Activated CD8-positive, alpha-beta T cell treated with anti-CD3 and anti-CD28 coated beads for 36 hours (primary cell): ENCODE data around the gene OPCML. TPM values are rescaled to one million over a fixed set of nuclear protein-coding genes. Genes with fewer than 3 reads are reported as not detected.

Source experiments
- ATAC-seq: fragments of 200-7000 bp; cut with Tn5 transposase; one replicate; pipeline ENCODE4 v1.10.0; 2021; ENCODE audit warnings: mild to moderate bottlenecking, moderate library complexity
- CTCF ChIA-PET: fragments of 350-600 bp; sonication (Branson Sonifier 250); formaldehyde crosslinking; loops from one replicate; lab custom pipeline; 2021; ENCODE audit warnings: antibody characterized with exemption; lab: Charles Lee
- POLR2A ChIA-PET: fragments of 350-600 bp; sonication (Branson Sonifier 250); formaldehyde crosslinking; loops from one replicate; lab custom pipeline; 2021; ENCODE audit warnings: antibody characterized with exemption; lab: Charles Lee
- DNase-seq: peaks from one replicate; pipeline ENCODE4 v3.0.0-alpha.2; 2020
- H3K27ac Mint-ChIP-seq: one replicate; pipeline ENCODE4 v1.8.0; 2021; ENCODE audit warnings: mild to moderate bottlenecking, mixed read lengths
- H3K27me3 Mint-ChIP-seq: one replicate; pipeline ENCODE4 v1.8.0; 2021; ENCODE audit warnings: mixed read lengths
- H3K36me3 Mint-ChIP-seq: one replicate; pipeline ENCODE4 v1.8.0; 2021; ENCODE audit warnings: low read depth, mixed read lengths
- H3K4me1 Mint-ChIP-seq: one replicate; pipeline ENCODE4 v1.8.0; 2021; ENCODE audit warnings: low read depth, mixed read lengths
- H3K4me3 Mint-ChIP-seq: one replicate; pipeline ENCODE4 v1.8.0; 2021; ENCODE audit warnings: mild to moderate bottlenecking, moderate library complexity, mixed read lengths
- H3K9me3 Mint-ChIP-seq: one replicate; pipeline ENCODE4 v1.8.0; 2021; ENCODE audit warnings: mixed read lengths
- intact Hi-C: fragments of 100-400 bp; cut with micrococcal nuclease; formaldehyde crosslinking; loops from one replicate; pipeline ENCODE4 v1.10.0; 2022
- total RNA-seq, 2 experiments: library from RNA; stranded (reverse); gene quantifications; one replicate each; pipeline ENCODE4 v1.2.3, GENCODE V29; 2021
- TF ChIP-seq, protein P1 (sequence below): fragments of 200-600 bp; IDR thresholded peaks from one replicate; pipeline ENCODE4 v1.8.0; 2022; ENCODE audit warnings: antibody characterized with exemption, mild to moderate bottlenecking

Gene OPCML
- total RNA-seq, 2 experiments from 2014 or later = not detected

DNA sequence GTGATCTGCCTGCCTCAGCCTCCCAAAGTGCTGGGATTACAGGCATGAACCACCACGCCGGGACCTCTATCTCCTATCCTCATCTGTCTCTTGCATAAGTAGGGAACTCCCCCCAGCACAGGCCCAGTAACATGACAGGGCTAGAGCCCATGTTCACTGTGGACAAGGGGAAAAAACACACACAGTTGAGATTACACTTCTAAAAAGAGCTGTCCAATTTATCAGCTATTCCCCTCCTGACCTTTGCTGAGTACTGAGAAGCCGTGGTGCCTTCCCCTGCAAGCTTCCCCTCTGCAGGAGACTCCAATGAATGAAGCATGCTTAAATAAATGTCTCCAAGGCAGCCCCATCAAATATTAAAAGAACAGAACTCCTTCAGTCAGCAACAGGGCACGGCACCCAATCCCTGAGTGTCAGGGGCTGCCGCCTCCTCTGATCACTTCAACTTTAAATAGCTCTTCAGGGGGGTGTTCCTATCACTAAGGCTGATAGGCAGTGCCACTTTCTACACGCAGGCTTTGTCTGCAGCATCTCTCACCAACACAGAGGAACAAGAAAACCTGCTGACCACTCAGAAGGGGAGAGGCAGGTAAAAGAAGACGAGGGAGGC lies 385.5 kb downstream of the OPCML start:
- no peaks in the 10 kb centered on the region for H3K27me3 Mint-ChIP-seq
- intact Hi-C loops = no loop called here
- H3K27ac Mint-ChIP-seq = no peak overlapping the region
- H3K4me1 Mint-ChIP-seq = no peaks in the 10 kb centered on the region
- TF ChIP-seq, protein P1, sequence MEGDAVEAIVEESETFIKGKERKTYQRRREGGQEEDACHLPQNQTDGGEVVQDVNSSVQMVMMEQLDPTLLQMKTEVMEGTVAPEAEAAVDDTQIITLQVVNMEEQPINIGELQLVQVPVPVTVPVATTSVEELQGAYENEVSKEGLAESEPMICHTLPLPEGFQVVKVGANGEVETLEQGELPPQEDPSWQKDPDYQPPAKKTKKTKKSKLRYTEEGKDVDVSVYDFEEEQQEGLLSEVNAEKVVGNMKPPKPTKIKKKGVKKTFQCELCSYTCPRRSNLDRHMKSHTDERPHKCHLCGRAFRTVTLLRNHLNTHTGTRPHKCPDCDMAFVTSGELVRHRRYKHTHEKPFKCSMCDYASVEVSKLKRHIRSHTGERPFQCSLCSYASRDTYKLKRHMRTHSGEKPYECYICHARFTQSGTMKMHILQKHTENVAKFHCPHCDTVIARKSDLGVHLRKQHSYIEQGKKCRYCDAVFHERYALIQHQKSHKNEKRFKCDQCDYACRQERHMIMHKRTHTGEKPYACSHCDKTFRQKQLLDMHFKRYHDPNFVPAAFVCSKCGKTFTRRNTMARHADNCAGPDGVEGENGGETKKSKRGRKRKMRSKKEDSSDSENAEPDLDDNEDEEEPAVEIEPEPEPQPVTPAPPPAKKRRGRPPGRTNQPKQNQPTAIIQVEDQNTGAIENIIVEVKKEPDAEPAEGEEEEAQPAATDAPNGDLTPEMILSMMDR = no peak
- H3K36me3 Mint-ChIP-seq = no peaks in the 10 kb centered on the region
- no peak overlapping the region for H3K4me3 Mint-ChIP-seq
- POLR2A ChIA-PET = no interaction called here
- CTCF ChIA-PET = interaction anchor here (4.3 kb wide), 1 partner anchor 13 kb away, joined by 17 read pairs; no protein-coding TSS in a partner anchor
- no peak for DNase-seq
- no peak for ATAC-seq
- no peaks in the 10 kb centered on the region for H3K9me3 Mint-ChIP-seq

DNA sequence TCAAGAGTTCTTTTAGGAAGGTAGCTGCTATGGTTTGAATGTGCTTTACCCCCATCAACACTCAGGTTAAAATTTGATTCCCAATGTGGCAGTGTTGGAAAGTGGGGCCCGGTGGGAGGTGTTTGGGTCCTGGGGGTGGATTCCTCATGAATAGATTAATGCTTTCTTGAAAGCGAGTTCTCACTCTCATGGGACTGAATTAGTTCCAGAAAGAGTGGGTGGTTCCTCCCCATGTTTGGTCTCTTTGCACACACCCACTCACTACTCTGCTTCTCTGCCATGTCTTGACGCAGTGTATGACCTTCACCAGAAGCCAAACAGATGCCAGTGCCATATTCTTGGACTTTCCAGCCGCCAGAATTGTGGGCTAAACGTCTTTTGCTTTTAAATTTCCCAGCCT lies 394.4 kb downstream of the OPCML start:
- DNase-seq (no peak), ATAC-seq (no peak)
- ChIA-PET CTCF (no interaction called here), POLR2A (no interaction called here)
- intact Hi-C loops = no loop called here
- H3K36me3 Mint-ChIP-seq = no peaks in the 10 kb centered on the region
- peaks cover 10% of the 10 kb centered on the region for H3K27me3 Mint-ChIP-seq
- H3K27ac Mint-ChIP-seq = no peak overlapping the region
- TF ChIP-seq, protein P1 = no peak
- H3K9me3 Mint-ChIP-seq = no peaks in the 10 kb centered on the region
- H3K4me3 Mint-ChIP-seq = no peak overlapping the region
- no peaks in the 10 kb centered on the region for H3K4me1 Mint-ChIP-seq

DNA sequence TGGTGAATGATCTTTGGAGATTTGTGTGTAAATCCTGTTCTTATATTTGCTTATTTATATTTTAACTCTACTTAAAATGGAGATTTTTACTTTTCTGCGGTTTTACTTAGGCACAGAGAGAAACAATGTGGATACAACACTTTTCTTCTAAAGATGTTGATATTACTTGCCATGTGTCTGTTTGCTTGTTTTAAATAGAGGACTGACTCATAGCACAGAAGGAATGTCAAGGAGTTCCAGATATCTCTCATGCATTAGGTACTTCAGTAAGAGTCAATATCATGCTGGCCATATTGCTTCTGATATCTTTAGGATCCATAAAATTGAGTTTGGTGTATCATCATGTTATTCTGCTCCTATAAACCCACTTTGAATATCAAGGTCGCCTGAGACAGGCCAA lies 395.0 kb downstream of the OPCML start:
- POLR2A ChIA-PET = no interaction called here

GRCh38 chr11:133136376-133136775 lies 395.9 kb downstream of the OPCML start:
- Mint-ChIP-seq H3K4me1 (no peaks in the 10 kb centered on the region), H3K4me3 (no peak overlapping the region), H3K9me3 (no peaks in the 10 kb centered on the region), H3K27ac (no peak overlapping the region), H3K27me3 (peaks cover 10% of the 10 kb centered on the region), H3K36me3 (no peaks in the 10 kb centered on the region)
- POLR2A ChIA-PET = no interaction called here
- ATAC-seq = no peak
- intact Hi-C loops = no loop called here
- DNase-seq = no peak
- TF ChIP-seq, protein P1 = no peak
- CTCF ChIA-PET = interaction anchor here (1.9 to 3.9 kb wide), 2 partner anchors 698 to 701 kb away, joined by 9 to 30 read pairs; no protein-coding TSS in a partner anchor

More for the DNA sequence above, 395.0 kb downstream of the OPCML start:
- Mint-ChIP-seq H3K4me1 (no peaks in the 10 kb centered on the region), H3K27ac (no peak overlapping the region), H3K4me3 (no peak overlapping the region), H3K36me3 (no peaks in the 10 kb centered on the region), H3K27me3 (peaks cover 10% of the 10 kb centered on the region), H3K9me3 (no peaks in the 10 kb centered on the region)
- intact Hi-C loops = no loop called here
- TF ChIP-seq, protein P1 = no peak
- CTCF ChIA-PET = no interaction called here
- no peak for DNase-seq
- no peak for ATAC-seq

- Mint-ChIP-seq H3K4me1 (no peaks in the 10 kb centered on the region), H3K27ac (no peak overlapping the region), H3K9me3 (no peaks in the 10 kb centered on the region), H3K27me3 (peaks cover 10% of the 10 kb centered on the region), H3K4me3 (no peak overlapping the region), H3K36me3 (no peaks in the 10 kb centered on the region)
- intact Hi-C loops = no loop called here
- ATAC-seq (peak; percentile 56), DNase-seq (peak; percentile 67)
- ChIA-PET CTCF (interaction anchor here (0.6 to 3.9 kb wide), 14 partner anchors 10 to 703 kb away, joined by 3 to 30 read pairs (median 4); no protein-coding TSS in a partner anchor), POLR2A (no interaction called here)
- TF ChIP-seq, protein P1 = peak; percentile 74
Observed at GRCh38 chr11:133134314-133135173, 397.8 kb downstream of the OPCML start.
